ENCODE data around the gene UBL3.

Gene UBL3

GRCh38 chr13:29808264-29808663 is 42.2 kb downstream of the UBL3 start:
- no peak for DNase-seq (ENCODE audit: low read depth)

DNA sequence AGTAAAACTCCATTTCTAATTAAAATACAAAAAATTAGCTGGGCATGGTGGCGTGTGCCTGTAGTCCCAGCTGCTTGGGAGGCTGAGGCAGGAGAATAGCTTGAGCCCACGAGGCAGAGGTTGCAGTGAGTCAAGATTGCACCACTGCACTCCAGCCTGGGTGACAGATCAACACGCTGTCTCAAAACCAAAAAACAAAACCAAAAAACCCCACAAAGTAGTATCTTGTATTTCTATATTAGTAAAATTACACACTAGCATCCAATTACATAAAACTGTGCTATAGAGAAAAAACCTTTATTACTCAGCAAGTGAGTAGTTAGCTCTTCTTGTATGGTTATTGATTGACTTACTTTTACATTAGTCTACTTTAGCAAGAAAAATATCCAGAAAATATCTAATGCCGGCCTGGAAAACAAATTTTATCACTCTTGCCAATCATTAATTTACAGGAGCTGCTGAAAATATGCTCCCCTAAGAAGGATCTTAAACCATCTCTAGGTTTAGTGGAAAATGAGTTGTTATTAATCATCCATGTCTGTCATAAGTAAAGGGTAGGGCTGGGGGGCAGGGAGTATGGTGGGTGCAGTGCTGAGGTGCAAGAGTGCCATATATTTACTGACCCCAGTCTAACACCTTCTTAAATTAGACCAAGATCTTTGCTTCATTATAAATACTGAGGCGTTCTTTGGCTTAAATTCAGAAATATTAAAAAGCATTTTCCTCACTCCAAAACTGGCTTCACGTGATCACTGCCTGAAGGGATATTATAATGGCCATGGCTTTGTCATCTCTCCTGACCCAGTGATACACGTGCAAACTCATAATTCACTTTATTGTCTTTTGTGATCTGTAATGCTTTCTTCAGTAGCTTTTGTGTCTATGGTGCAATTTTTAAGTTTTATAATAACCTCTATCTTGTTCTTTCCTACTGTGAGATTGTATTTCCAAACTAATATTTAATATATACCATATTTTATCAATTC is 44.1 kb downstream of the UBL3 start:
- no peak for DNase-seq (ENCODE audit: low read depth)

GRCh38 chr13:29803221-29803620 is 47.2 kb downstream of the UBL3 start:
- DNase-seq (ENCODE audit: low read depth) = no peak

DNA sequence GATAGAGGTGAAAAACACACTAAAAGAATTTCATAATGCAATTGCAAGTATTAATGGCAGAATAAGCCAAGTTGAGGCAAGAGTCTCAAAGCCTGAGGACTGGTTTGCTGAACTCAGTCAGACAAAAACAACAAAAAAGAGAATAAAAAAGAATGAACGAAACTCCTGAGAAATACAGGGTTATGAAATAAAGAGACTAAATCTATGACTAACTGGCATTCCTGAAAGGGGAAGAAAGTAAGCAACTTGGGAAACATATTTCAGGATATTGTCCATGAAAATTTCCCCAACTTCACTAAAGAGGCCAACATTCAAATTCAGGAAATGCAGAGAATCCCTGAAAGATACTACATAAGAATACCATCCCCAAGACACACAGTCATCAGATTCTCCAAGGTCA is 47.8 kb downstream of the UBL3 start:
- no peak for DNase-seq (ENCODE audit: low read depth)

DNA sequence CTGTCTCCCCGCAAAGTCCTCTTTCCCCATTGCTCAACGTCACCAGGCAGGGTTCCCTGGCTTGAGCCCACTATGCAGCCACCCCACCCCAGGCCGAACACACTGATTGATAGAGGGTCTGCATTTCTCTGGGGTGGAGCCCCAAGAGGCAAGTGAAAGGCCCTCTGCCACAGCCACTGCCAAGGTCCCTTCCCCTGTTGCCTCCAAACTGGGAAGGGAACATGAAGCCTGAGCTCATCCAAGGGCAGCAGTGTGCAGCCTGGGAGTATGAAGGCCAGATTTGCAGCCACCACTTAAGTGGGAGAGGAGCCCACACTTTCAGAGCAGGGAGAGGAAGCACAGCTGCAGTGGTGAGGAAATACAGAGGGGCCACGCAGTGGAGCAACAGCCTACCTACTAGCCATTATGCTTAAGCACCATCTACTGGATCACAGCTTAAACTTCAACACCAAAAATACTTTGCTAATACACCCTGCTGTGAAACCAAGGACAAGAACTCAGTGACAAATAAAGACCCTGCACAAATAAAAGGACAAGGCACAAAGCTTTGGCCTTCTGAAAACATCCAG is 48.6 kb downstream of the UBL3 start:
- no peak for DNase-seq (ENCODE audit: low read depth)

- DNase-seq (ENCODE audit: low read depth) = no peak
Observed at GRCh38 chr13:29801102-29801501, 49.3 kb downstream of the UBL3 start.

DNA sequence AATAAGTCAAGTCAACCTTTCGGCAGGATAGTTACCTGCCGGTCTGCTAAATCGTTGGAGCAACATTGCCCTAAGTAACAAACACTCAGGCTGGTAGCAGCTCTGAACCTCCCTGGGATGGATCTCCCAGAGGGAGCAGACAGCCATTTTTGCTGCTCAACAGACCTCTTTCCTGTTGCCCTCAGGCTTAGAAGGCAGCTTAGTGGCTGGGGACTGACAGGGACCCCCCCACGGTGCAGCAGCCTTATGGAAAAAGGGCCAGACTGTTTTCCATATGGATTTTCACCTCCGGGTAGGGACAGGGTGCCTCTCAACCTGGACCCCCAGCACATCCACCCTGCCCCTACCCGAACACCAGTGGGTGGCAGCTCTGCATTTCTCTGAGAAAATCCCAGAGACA is 49.7 kb downstream of the UBL3 start:
- no peak for DNase-seq (ENCODE audit: low read depth)

GRCh38 chr13:29799041-29799440 is 51.4 kb downstream of the UBL3 start:
- DNase-seq (ENCODE audit: low read depth) = no peak

GRCh38 chr13:29791997-29792780 is 58.2 kb downstream of the UBL3 start:
- DNase-seq (ENCODE audit: low read depth) = no peak

GRCh38 chr13:29791508-29791907 is 58.9 kb downstream of the UBL3 start:
- DNase-seq (ENCODE audit: low read depth) = no peak

DNA sequence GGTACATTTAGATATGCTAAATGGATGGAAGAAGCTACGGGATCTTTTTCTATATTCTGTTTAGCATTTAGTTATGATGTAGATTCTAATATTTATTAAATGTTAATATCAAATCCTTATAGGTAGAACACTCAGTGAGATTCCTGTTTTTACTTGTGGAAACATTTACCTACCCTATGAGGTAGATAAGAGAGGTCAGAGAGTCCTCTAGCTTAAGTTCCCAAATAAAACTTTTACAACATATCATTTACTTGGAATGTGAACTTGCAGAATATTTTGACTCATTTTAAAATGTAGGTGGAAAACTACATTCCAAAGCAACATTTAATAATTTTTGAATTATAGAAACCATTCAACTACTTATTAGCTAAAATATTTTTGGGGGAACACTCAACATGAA is 63.7 kb downstream of the UBL3 start:
- DNase-seq (ENCODE audit: low read depth) = no peak

GRCh38 chr13:29785978-29786377 is 64.4 kb downstream of the UBL3 start:
- no peak for DNase-seq (ENCODE audit: low read depth)

DNA sequence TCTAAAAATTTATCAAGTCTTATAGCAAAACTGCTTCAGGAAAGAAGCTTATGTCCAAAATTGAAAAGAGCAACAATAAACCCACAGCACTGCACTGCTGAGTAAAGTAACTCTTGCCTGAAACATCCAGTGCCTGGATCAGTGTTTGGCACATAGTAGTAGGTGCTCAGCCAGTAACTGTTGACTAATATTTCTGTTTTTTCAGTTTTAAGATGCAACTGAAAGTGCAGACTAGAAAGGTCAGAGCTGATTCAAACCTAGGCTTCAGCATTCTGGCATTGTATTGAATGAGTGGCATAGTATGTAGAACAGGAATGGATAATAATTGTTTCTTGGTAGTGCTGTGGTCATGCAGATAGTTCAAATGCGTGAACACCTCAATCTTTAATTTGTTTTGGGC is 67.6 kb downstream of the UBL3 start:
- DNase-seq (ENCODE audit: low read depth) = no peak

- DNase-seq (ENCODE audit: low read depth) = no peak
Observed at GRCh38 chr13:29774830-29775229, 75.6 kb downstream of the UBL3 start.

DNA sequence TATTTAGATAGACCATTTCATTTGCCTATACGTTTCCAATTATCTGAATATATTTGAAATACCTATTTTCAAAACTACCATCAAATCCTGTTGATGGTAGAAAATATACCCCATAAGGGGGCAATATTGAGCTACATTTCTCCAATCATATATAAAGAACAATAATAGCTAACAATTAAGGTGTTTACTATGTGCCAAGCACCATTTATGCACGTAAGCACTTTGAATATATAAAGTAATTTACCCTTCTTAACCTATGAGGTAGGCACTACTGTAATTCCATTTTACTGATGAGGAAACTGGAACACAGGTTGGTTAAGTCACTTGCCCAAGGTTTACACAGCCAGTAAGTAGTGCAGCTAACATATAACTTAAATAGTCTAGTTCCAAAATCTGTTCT is 79.2 kb downstream of the UBL3 start:
- no peak for DNase-seq (ENCODE audit: low read depth)

GRCh38 chr13:29767006-29767405 is 83.4 kb downstream of the UBL3 start:
- no peak for DNase-seq (ENCODE audit: low read depth)

GRCh38 chr13:29763436-29764180 is 86.8 kb downstream of the UBL3 start:
- no peak for DNase-seq (ENCODE audit: low read depth)

DNA sequence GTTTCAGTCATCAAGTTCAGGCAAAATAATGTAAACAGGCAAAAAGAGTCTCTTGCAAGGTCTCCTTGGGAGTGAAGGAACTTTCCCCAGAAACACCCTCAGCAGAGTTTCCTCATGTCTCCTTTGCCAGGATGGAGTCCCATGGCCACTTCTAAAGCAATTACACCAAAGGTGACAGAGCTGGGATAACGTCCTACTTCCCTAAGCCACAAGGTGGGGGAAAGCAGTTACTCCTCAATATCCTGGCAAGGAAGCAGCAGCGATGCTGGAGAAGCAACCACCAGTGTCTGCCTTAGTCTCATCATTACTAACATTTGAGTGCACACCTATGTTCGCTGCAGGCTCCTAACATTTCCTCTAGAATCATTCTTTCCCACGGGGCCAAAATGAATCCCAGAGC is 88.6 kb downstream of the UBL3 start:
- no peak for DNase-seq (ENCODE audit: low read depth)

DNA sequence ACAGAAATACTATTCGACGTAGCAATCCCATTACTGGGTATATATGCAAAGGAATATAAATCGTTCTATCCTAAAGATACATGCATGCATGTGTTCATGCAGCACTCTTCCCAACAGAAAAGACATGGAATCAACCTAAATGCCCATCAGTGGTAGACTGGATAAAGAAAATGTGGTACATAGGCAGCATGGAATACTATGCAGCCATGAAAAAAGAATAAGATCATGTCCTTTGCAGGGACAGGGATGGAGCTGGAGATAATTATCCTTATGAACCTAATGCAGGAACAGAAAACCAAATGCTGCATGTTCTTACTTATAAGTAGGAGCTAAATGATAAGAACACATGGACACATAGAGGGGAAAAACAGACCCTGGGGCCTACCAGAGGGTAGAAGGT is 89.3 kb downstream of the UBL3 start:
- no peak for DNase-seq (ENCODE audit: low read depth)

DNA sequence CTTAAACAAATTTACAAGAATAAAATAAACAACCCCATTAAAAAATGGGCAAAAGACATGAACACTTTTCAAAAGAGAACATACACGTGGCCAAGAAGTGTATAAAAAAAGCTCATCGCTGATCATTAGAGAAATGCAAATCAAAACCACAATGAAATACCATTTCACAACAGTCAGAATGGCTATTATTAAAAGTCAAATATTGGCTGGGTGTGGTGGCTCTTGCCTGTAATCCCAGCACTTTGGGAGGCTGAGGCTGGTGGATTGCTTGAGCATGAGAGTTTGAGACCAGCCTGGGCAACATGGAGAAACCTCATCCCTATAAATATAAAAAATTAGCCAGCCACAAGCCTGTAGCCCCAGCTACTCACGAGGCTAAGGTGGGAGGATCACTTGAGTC is 89.9 kb downstream of the UBL3 start:
- no peak for DNase-seq (ENCODE audit: low read depth)

DNA sequence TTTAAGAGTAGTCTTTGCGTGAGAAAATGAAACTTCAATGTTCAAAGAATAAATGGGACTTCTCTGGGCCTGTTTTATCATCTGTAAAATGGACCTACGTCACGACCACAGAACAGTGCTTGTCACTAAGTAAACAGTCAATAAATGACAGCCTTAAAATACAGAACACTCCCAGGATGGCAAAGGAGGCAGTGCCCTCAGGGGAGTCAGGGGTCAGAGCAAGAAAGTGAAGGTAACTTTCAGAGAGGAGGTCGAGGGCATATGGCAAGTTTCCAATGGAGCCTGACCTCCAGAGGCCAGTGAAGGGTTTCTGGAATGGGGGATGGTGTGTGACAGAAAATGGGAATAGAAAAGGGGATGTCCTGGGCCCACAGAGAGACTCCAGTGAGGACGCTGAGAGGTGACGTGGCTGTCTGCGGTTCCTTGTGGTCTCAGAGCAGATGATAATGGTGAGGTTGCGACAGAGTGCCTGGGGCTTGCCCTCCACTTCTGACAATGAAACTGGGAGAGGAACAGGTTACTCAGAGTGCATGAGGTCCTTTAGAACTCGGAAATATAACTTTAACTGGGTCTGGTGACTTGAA is 91.8 kb downstream of the UBL3 start:
- DNase-seq (ENCODE audit: low read depth) = peak; percentile 1

DNA sequence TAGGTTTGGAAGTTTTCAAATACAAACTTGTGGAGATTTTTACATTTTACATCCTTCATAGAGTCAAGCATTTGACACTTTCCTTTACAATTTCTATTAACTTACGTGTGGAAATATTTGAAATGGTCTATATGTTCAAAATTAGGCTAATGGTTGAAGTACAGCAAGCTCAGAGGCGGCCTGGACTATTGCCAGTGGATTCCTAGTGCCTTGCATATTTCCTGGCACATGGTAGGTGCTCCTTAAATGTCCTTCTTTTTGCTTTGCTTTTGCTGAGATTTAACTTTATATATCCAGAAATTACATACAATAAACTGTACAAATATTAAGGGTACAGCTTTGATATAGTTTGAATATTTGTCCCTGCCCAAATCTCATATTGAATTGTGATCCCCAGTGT is 93.9 kb downstream of the UBL3 start:
- DNase-seq (ENCODE audit: low read depth) = no peak
